ENCODE data around the gene TFRC.

DNA sequence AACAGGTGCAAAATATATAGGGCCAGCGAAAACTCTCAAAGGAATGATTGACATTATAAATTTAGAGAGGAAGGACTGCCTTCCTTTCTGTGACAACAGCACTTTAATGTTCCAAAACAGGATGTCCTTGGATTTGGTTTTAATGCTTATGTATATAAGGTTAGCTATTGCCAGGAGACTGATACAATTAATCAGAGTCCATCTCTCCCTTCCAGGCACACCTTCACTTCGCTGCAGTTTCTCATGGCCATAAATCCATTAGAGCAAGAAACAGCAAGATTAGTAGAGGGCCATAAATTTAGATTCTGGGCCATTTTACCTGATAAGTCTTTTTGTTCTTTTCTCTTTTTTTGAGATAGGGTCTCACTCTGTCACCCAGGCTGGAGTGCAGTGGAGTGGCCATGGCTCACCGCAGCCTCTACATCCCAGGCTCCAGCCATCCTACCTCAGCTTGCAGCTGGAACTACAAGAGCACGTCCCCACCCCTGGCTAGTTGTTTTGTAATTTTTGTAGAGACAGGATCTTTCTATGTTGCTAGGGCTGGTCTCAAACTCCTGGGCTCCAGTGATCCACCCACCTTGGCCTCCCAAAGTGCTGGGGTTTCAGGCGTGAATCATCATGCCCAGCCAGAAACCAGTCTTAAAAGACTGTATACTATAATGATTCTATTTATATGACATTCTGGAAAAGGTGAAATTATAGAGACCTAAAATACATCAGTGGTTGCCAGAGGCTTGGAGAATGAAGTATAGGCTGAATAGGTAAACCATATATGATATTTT, 15.7 kb upstream of the TFRC start:
- TF ChIP-seq CTCF (IDR thresholded peaks at IDR 0.05) (no peak), POLR2AphosphoS5 (IDR thresholded peaks at IDR 0.05; ENCODE audit: low read depth, low read length) (no peak)

All from Panc1 (cell line).